ENCODE results near the gene ITGB5. TPM values are rescaled to one million over a fixed set of nuclear protein-coding genes. Genes with fewer than 3 reads are reported as not detected.
A peak's percentile ranks its signal among the peaks of the same experiment; 100 is the strongest.

Gene ITGB5
- total RNA-seq, 1 experiment from 2014 or later: 339 TPM

DNA sequence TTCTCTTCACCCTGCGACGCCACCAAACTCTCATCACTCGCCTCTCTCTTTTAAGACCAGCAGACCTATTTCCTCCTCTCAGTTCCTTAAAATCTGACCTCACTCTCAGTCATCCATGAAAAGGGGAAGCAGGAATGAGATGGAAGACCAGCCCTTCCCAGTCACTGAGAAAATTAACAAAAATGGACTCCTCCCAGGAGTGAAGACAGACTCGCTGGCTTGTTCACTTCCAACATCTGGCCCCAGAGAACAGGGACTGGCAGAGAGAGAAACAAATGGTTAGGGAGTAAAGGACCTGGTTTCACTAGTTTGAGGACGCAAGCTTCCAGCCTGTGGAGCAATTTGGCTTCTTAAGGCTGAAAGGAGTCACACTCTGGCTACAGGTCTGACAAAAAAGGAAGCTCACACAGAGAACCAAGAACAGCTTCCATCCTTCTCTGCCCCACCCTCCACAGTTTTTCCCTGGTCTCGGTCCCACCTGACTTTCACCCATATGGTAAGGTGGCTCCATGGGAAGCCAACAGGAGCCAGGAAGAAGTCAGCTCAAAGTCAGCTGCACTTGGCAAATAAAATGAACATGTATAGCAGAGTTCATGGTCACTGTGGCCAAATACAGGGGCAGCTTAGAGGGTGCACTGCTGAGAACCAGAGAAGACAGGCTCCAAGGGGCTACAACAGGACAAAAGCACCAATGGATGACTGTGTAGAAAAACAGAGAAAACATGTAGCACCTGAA lies 57.2 kb downstream of the ITGB5 start (continued):
- TF ChIP-seq, protein P1, sequence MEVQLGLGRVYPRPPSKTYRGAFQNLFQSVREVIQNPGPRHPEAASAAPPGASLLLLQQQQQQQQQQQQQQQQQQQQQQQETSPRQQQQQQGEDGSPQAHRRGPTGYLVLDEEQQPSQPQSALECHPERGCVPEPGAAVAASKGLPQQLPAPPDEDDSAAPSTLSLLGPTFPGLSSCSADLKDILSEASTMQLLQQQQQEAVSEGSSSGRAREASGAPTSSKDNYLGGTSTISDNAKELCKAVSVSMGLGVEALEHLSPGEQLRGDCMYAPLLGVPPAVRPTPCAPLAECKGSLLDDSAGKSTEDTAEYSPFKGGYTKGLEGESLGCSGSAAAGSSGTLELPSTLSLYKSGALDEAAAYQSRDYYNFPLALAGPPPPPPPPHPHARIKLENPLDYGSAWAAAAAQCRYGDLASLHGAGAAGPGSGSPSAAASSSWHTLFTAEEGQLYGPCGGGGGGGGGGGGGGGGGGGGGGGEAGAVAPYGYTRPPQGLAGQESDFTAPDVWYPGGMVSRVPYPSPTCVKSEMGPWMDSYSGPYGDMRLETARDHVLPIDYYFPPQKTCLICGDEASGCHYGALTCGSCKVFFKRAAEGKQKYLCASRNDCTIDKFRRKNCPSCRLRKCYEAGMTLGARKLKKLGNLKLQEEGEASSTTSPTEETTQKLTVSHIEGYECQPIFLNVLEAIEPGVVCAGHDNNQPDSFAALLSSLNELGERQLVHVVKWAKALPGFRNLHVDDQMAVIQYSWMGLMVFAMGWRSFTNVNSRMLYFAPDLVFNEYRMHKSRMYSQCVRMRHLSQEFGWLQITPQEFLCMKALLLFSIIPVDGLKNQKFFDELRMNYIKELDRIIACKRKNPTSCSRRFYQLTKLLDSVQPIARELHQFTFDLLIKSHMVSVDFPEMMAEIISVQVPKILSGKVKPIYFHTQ (CRISPR knock-in tag; IDR thresholded peaks at IDR 0.05): no peak
- TF ChIP-seq JUN (CRISPR knock-in tag; IDR thresholded peaks at IDR 0.05): no peak
- TF ChIP-seq, protein P2, sequence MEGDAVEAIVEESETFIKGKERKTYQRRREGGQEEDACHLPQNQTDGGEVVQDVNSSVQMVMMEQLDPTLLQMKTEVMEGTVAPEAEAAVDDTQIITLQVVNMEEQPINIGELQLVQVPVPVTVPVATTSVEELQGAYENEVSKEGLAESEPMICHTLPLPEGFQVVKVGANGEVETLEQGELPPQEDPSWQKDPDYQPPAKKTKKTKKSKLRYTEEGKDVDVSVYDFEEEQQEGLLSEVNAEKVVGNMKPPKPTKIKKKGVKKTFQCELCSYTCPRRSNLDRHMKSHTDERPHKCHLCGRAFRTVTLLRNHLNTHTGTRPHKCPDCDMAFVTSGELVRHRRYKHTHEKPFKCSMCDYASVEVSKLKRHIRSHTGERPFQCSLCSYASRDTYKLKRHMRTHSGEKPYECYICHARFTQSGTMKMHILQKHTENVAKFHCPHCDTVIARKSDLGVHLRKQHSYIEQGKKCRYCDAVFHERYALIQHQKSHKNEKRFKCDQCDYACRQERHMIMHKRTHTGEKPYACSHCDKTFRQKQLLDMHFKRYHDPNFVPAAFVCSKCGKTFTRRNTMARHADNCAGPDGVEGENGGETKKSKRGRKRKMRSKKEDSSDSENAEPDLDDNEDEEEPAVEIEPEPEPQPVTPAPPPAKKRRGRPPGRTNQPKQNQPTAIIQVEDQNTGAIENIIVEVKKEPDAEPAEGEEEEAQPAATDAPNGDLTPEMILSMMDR (IDR thresholded peaks at IDR 0.05): no peak
- TF ChIP-seq, protein P3, sequence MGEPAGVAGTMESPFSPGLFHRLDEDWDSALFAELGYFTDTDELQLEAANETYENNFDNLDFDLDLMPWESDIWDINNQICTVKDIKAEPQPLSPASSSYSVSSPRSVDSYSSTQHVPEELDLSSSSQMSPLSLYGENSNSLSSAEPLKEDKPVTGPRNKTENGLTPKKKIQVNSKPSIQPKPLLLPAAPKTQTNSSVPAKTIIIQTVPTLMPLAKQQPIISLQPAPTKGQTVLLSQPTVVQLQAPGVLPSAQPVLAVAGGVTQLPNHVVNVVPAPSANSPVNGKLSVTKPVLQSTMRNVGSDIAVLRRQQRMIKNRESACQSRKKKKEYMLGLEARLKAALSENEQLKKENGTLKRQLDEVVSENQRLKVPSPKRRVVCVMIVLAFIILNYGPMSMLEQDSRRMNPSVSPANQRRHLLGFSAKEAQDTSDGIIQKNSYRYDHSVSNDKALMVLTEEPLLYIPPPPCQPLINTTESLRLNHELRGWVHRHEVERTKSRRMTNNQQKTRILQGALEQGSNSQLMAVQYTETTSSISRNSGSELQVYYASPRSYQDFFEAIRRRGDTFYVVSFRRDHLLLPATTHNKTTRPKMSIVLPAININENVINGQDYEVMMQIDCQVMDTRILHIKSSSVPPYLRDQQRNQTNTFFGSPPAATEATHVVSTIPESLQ (CRISPR knock-in tag; IDR thresholded peaks at IDR 0.05): no peak
- TF ChIP-seq NR1H2 (CRISPR knock-in tag; IDR thresholded peaks at IDR 0.05): no peak
- no peak for TF ChIP-seq ELF4 (CRISPR knock-in tag; IDR thresholded peaks at IDR 0.05; ENCODE audit: low read depth)

DNA sequence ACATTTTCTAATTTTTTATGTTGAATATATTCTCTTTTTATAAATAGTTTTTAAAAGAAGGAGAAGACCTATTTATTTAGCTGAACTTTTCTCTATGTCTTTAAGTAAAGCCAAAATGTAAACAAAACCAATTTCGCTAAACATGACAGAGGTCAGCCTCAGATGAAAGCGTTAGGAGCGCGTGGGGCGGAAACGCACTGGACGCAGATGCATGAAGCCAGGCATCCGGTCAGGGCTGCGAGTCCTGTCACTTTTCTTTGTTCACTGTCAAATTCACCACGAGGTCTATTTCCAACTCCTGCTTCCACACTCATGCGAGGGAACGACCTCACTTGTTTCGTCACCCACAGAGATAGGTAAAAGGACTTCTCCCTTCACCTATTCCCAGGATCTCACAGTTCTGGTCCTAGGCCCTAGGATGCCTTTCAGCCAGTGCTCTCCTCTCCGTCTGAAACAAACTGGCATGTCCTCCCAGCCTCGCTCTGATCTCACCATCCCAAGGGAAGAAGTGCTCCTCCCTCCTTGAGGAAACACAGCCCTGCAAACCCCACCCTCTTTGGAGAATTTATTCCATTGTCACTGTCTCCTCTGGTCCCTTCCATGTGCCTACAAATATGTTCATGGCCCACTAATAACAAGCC lies 57.9 kb downstream of the ITGB5 start:
- ChIA-PET CTCF (no interaction called here), POLR2A (no interaction called here)
- H3K9me3 Mint-ChIP-seq: no peaks in the 10 kb centered on the region
- TF ChIP-seq NR3C1 (CRISPR knock-in tag; conservative IDR thresholded peaks at IDR 0.05; ENCODE audit: low read depth) (no peak), ZNF121 (CRISPR knock-in tag; IDR thresholded peaks at IDR 0.05) (peak; percentile 51; the same call in 1 of the 2 replicates), NFE2L1 (CRISPR knock-in tag; IDR thresholded peaks at IDR 0.05) (no peak), HMGA2 (CRISPR knock-in tag; IDR thresholded peaks at IDR 0.05) (no peak), SOX15 (CRISPR knock-in tag; IDR thresholded peaks at IDR 0.05) (no peak)
- TF ChIP-seq, protein P4, sequence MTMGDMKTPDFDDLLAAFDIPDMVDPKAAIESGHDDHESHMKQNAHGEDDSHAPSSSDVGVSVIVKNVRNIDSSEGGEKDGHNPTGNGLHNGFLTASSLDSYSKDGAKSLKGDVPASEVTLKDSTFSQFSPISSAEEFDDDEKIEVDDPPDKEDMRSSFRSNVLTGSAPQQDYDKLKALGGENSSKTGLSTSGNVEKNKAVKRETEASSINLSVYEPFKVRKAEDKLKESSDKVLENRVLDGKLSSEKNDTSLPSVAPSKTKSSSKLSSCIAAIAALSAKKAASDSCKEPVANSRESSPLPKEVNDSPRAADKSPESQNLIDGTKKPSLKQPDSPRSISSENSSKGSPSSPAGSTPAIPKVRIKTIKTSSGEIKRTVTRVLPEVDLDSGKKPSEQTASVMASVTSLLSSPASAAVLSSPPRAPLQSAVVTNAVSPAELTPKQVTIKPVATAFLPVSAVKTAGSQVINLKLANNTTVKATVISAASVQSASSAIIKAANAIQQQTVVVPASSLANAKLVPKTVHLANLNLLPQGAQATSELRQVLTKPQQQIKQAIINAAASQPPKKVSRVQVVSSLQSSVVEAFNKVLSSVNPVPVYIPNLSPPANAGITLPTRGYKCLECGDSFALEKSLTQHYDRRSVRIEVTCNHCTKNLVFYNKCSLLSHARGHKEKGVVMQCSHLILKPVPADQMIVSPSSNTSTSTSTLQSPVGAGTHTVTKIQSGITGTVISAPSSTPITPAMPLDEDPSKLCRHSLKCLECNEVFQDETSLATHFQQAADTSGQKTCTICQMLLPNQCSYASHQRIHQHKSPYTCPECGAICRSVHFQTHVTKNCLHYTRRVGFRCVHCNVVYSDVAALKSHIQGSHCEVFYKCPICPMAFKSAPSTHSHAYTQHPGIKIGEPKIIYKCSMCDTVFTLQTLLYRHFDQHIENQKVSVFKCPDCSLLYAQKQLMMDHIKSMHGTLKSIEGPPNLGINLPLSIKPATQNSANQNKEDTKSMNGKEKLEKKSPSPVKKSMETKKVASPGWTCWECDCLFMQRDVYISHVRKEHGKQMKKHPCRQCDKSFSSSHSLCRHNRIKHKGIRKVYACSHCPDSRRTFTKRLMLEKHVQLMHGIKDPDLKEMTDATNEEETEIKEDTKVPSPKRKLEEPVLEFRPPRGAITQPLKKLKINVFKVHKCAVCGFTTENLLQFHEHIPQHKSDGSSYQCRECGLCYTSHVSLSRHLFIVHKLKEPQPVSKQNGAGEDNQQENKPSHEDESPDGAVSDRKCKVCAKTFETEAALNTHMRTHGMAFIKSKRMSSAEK (CRISPR knock-in tag; IDR thresholded peaks at IDR 0.05; ENCODE audit: borderline replicate concordance): no peak
- TF ChIP-seq, protein P5, sequence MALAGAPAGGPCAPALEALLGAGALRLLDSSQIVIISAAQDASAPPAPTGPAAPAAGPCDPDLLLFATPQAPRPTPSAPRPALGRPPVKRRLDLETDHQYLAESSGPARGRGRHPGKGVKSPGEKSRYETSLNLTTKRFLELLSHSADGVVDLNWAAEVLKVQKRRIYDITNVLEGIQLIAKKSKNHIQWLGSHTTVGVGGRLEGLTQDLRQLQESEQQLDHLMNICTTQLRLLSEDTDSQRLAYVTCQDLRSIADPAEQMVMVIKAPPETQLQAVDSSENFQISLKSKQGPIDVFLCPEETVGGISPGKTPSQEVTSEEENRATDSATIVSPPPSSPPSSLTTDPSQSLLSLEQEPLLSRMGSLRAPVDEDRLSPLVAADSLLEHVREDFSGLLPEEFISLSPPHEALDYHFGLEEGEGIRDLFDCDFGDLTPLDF (CRISPR knock-in tag; IDR thresholded peaks at IDR 0.05): no peak
- H3K4me3 Mint-ChIP-seq: no peak overlapping the region
- peaks cover 49% of the 10 kb centered on the region for H3K36me3 Mint-ChIP-seq
- peaks cover 81% of the 10 kb centered on the region for H3K4me1 Mint-ChIP-seq
- no peak for ATAC-seq
- DNase-seq (ENCODE audit: low spot score): no peak
- no peaks in the 10 kb centered on the region for H3K27me3 Mint-ChIP-seq (ENCODE audit: low read depth)
- peak overlapping the region; percentile 95 for H3K27ac Mint-ChIP-seq

All from WTC11 (cell line).